Endothelial cell of umbilical vein (primary cell): ENCODE measurements around the gene NCLN. TPM values are rescaled to one million over a fixed set of nuclear protein-coding genes. Genes with fewer than 3 reads are reported as not detected.

Experiments
- BruUV-seq: library from RNA; stranded (reverse); fragments of 400-500 nt; replicated peaks from 2 replicates; lab custom pipeline; 2021; lab: Mats Ljungman, UMichigan
- CTCF ChIA-PET: fragments of 300-600, 350-600 bp; sonication (Branson Sonifier 250); formaldehyde crosslinking; loops from one replicate; lab custom pipeline; 2021; ENCODE audit warnings: antibody characterized with exemption, inconsistent platforms; lab: Charles Lee
- POLR2A ChIA-PET: fragments of 300-600, 350-600 bp; sonication (Branson Sonifier 250); formaldehyde crosslinking; loops from one replicate; lab custom pipeline; 2021; ENCODE audit warnings: antibody characterized with exemption, inconsistent platforms; lab: Charles Lee
- DNase-seq: peaks from one replicate; pipeline ENCODE4 v3.0.0-alpha.2; 2011; ENCODE audit warnings: low read depth, low spot score
- FAIRE-seq: peaks from 2 replicates; lab custom pipeline; 2011; peaks lifted over from hg19 to GRCh38; lab: Jason Lieb, UNC
- H2AFZ ChIP-seq: 2 replicates; pipeline ENCODE4 v1.6.0; 2012; ENCODE audit warnings: low read depth, low read length, control low read depth, inconsistent platforms
- H3K27ac ChIP-seq: 2 replicates; pipeline ENCODE4 v1.5.1; 2011; ENCODE audit warnings: low read depth, mild to moderate bottlenecking, control low read depth, low read length, moderate library complexity; ENCODE audit not compliant: insufficient read depth
- H3K27me3 ChIP-seq, 2 experiments: 2 replicates each; pipeline versions ENCODE4 v1.6.0 to v1.6.1; 2011; ENCODE audit warnings: low read length in 2 of 2, mixed read lengths in 1 of 2; ENCODE audit not compliant: control insufficient read depth in 2 of 2, insufficient read depth in 2 of 2
- H3K36me3 ChIP-seq, 2 experiments: 2 replicates in 1 of 2; 3 replicates in 1 of 2; pipeline ENCODE4 v1.5.1; 2011; ENCODE audit warnings: low read length in 2 of 2, mild to moderate bottlenecking in 1 of 2, moderate library complexity in 1 of 2; ENCODE audit not compliant: control insufficient read depth in 2 of 2, insufficient read depth in 2 of 2; ENCODE audit errors: extremely low read depth in 1 of 2
- H3K4me1 ChIP-seq: 3 replicates; pipeline ENCODE4 v1.5.1; 2011; ENCODE audit warnings: mild to moderate bottlenecking, low read length; ENCODE audit not compliant: control insufficient read depth, insufficient read depth; ENCODE audit errors: extremely low read depth
- H3K4me2 ChIP-seq: 2 replicates; pipeline ENCODE4 v1.6.1; 2011; ENCODE audit warnings: low read length, control low read depth, mixed read lengths; ENCODE audit not compliant: insufficient read depth
- H3K4me3 ChIP-seq, 3 experiments: fragments of 200-600 bp in 1 of 3; sonication (generic), shearing (Covaris generic) in 1 of 3; replicated peaks in 1 of 3; 2 replicates each; pipeline ENCODE4 v1.5.1; 2011 to 2016; ENCODE audit warnings: control low read depth in 3 of 3, low read length in 3 of 3, mild to moderate bottlenecking in 2 of 3, inconsistent platforms in 1 of 3, low read depth in 1 of 3, moderate library complexity in 1 of 3; ENCODE audit not compliant: insufficient read depth in 1 of 3
- H3K79me2 ChIP-seq: 2 replicates; pipeline ENCODE4 v1.6.0; 2012; ENCODE audit warnings: low read length, inconsistent platforms; ENCODE audit not compliant: control insufficient read depth, insufficient read depth
- H3K9ac ChIP-seq: replicated peaks from 2 replicates; pipeline ENCODE3; 2011; ENCODE audit warnings: low read length, control low read depth; ENCODE audit not compliant: insufficient read depth; ENCODE audit errors: extremely low read depth
- H3K9me1 ChIP-seq: replicated peaks from 3 replicates; pipeline ENCODE4 v1.6.0; 2011; ENCODE audit warnings: mild to moderate bottlenecking, low read length; ENCODE audit not compliant: control insufficient read depth, insufficient read depth; ENCODE audit errors: extremely low read depth
- H3K9me3 ChIP-seq: replicated peaks from 2 replicates; pipeline ENCODE4 v1.5.1; 2012; ENCODE audit warnings: low read length, inconsistent platforms; ENCODE audit not compliant: control insufficient read depth, insufficient read depth
- H4K20me1 ChIP-seq: replicated peaks from 2 replicates; pipeline ENCODE3; 2011; ENCODE audit warnings: mild to moderate bottlenecking, low read length; ENCODE audit not compliant: control insufficient read depth, insufficient read depth; ENCODE audit errors: extremely low read depth
- EZH2 ChIP-seq: IDR thresholded peaks from 2 replicates; pipeline ENCODE4 v1.6.1; 2012; ENCODE audit warnings: borderline replicate concordance, low read depth, mild to moderate bottlenecking, moderate library complexity, low read length, inconsistent platforms; ENCODE audit not compliant: severe bottlenecking
- FOS ChIP-seq: IDR thresholded peaks from 2 replicates; pipeline ENCODE4 v1.6.1; 2011; ENCODE audit warnings: mild to moderate bottlenecking, low read length, moderate library complexity, borderline replicate concordance; ENCODE audit not compliant: insufficient read depth
- GATA2 ChIP-seq: IDR thresholded peaks from 2 replicates; pipeline ENCODE4 v1.7.0; 2011; ENCODE audit warnings: low read depth, mild to moderate bottlenecking, moderate library complexity, mixed read lengths, low read length; ENCODE audit not compliant: insufficient read length, insufficient read depth
- JUN ChIP-seq: IDR thresholded peaks from 2 replicates; pipeline ENCODE4 v1.6.1; 2011; ENCODE audit warnings: borderline replicate concordance, low read depth; ENCODE audit not compliant: insufficient read length, insufficient read depth
- MYC ChIP-seq: IDR thresholded peaks from one replicate; pipeline ENCODE4 v1.6.1; 2011; ENCODE audit warnings: mild to moderate bottlenecking, low read depth, low read length
- POLR2A ChIP-seq: IDR thresholded peaks from 2 replicates; pipeline ENCODE4 v1.6.1; 2012; ENCODE audit warnings: low read depth, mild to moderate bottlenecking, control low read depth, low read length
- POLR2AphosphoS5 ChIP-seq: IDR thresholded peaks from 2 replicates; pipeline ENCODE4 v1.6.1; 2012; ENCODE audit warnings: low read depth, mild to moderate bottlenecking, control low read depth, low read length, moderate library complexity; ENCODE audit not compliant: insufficient read depth
- dilution Hi-C: fragments of 300-500 bp; cut with MboI; formaldehyde crosslinking; loops from one replicate; pipeline ENCODE4 v1.15.0; 2019; ENCODE audit warnings: low sequenced_read_pairs; ENCODE audit not compliant: extremely low pct_ligation_motif_present
- intact Hi-C: fragments of 100-400 bp; cut with micrococcal nuclease; formaldehyde crosslinking; loops from one replicate; pipeline ENCODE4 v1.10.0; 2022
- polyA plus RNA-seq, 4 experiments: library from polyadenylated mRNA; depleted of rRNA in 3 of 4; stranded (reverse) in 3 of 4; unstranded in 1 of 4; fragments of >200 nt; gene quantifications; 2 replicates each; pipeline versions ENCODE4 v1.2.1 to v1.2.3, GENCODE V29; 2011 to 2012; ENCODE audit warnings: missing spikeins in 1 of 4
- total RNA-seq: library from RNA; stranded (reverse); gene quantifications from 2 replicates; pipeline ENCODE4 v1.2.3, GENCODE V29; 2021
- TF ChIP-seq, protein P1 (sequence below): IDR thresholded peaks from 2 replicates; pipeline ENCODE4 v1.6.1; 2011; ENCODE audit not compliant: insufficient read depth, insufficient read length
- TF ChIP-seq, protein P2 (sequence below), 2 donors: IDR thresholded peaks; 1 replicate in 1 of 2; 2 replicates in 1 of 2; pipeline ENCODE4 v1.5.1; 2011; ENCODE audit warnings: low read length in 2 of 2, mild to moderate bottlenecking in 2 of 2, moderate library complexity in 2 of 2, control low read depth in 1 of 2, inconsistent platforms in 1 of 2, low read depth in 1 of 2; ENCODE audit not compliant: insufficient read depth in 1 of 2; ENCODE audit errors: extremely low read depth in 1 of 2

Gene NCLN
- total and polyA plus RNA-seq, 2 donors (not counting 3 experiments of a cell fraction or from before 2014, with no cell fraction given) = 97.2 to 102 TPM

DNA sequence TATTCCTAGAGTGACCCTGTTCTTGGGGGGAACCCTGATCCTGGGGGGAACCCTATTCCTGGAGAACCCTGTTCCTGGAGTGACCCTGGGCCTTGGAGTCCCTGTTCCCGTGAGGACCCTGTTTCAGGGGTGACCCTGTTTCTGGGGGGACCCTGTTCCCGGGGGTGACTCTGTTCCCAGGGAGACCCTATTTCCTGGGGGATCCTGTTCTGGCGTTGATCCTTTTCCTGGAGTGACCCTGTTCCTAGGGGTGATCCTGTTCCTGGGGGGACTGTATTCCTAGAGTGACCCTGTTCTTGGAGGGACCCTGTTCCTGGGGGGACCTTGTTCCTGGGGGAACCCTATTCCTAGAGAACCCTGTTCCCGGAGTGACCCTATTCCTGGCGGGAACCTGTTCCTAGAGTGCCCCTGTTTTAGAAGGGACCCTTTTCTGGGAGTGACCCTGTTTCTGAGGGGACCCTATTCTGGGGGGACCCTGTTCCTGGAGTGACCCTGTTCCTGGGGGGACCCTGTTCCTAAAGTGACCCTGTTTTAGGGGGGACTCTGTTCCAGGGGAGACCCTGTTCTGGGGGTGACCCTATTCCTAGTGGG lies 34.9 kb upstream of the NCLN start:
- FAIRE-seq (no peak), DNase-seq (no peak)
- Histone ChIP-seq H3K9ac (no peak overlapping the region), H3K79me2 (no peaks in the 10 kb centered on the region), H3K9me1 (no peaks in the 10 kb centered on the region), H3K4me2 (no peak overlapping the region), H3K9me3 (no peaks in the 10 kb centered on the region), H2AFZ (no peak overlapping the region), H3K27me3 (no peaks in the 10 kb centered on the region), H3K36me3 (no peaks in the 10 kb centered on the region), H3K27ac (no peak overlapping the region), H3K4me1 (peaks cover 13% of the 10 kb centered on the region), H3K4me3 (no peak overlapping the region), H4K20me1 (no peaks in the 10 kb centered on the region)
- CTCF ChIA-PET = interaction anchor here (1.2 to 1.8 kb wide), 3 partner anchors 22 to 200 kb away, joined by 3 to 10 read pairs (median 4); no protein-coding TSS in a partner anchor
- dilution Hi-C loops (no loop called here), intact Hi-C loops (no loop called here)
- TF ChIP-seq FOS = no peak
- TF ChIP-seq GATA2 = no peak
- TF ChIP-seq, protein P1, sequence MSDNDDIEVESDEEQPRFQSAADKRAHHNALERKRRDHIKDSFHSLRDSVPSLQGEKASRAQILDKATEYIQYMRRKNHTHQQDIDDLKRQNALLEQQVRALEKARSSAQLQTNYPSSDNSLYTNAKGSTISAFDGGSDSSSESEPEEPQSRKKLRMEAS = no peak
- no peak for TF ChIP-seq POLR2AphosphoS5
- TF ChIP-seq, protein P2, sequence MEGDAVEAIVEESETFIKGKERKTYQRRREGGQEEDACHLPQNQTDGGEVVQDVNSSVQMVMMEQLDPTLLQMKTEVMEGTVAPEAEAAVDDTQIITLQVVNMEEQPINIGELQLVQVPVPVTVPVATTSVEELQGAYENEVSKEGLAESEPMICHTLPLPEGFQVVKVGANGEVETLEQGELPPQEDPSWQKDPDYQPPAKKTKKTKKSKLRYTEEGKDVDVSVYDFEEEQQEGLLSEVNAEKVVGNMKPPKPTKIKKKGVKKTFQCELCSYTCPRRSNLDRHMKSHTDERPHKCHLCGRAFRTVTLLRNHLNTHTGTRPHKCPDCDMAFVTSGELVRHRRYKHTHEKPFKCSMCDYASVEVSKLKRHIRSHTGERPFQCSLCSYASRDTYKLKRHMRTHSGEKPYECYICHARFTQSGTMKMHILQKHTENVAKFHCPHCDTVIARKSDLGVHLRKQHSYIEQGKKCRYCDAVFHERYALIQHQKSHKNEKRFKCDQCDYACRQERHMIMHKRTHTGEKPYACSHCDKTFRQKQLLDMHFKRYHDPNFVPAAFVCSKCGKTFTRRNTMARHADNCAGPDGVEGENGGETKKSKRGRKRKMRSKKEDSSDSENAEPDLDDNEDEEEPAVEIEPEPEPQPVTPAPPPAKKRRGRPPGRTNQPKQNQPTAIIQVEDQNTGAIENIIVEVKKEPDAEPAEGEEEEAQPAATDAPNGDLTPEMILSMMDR (IDR thresholded peaks at IDR 0.05; ENCODE audit: extremely low read depth in 1 of 2, insufficient read depth in 1 of 2, low read depth in 1 of 2, low read length in 2 of 2) = no peak
- no peak for TF ChIP-seq POLR2A
- no peak for TF ChIP-seq JUN
- no peak for TF ChIP-seq EZH2
- TF ChIP-seq MYC = no peak
- BruUV-seq = no TSS peak
- POLR2A ChIA-PET = no interaction called here
